Measurements from ENCODE around the gene AREL1.

Gene AREL1

GRCh38 chr14:74739293-74740030 lies 26.6 kb upstream of the AREL1 start:
- Histone ChIP-seq H3K4me1 (0 out of 2 replicates have a peak, but pooled peaks cover 4% of the 10 kb centered on the region), H3K9me3 (no peaks in the 10 kb centered on the region), H3K27me3 (no peaks in the 10 kb centered on the region), H3K36me3 (peaks cover 19% of the 10 kb centered on the region), H3K4me3 (ENCODE audit: low read depth, low read length) (no peak overlapping the region)
- DNase-seq, result no peak
- TF ChIP-seq, protein P1, sequence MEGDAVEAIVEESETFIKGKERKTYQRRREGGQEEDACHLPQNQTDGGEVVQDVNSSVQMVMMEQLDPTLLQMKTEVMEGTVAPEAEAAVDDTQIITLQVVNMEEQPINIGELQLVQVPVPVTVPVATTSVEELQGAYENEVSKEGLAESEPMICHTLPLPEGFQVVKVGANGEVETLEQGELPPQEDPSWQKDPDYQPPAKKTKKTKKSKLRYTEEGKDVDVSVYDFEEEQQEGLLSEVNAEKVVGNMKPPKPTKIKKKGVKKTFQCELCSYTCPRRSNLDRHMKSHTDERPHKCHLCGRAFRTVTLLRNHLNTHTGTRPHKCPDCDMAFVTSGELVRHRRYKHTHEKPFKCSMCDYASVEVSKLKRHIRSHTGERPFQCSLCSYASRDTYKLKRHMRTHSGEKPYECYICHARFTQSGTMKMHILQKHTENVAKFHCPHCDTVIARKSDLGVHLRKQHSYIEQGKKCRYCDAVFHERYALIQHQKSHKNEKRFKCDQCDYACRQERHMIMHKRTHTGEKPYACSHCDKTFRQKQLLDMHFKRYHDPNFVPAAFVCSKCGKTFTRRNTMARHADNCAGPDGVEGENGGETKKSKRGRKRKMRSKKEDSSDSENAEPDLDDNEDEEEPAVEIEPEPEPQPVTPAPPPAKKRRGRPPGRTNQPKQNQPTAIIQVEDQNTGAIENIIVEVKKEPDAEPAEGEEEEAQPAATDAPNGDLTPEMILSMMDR (IDR thresholded peaks at IDR 0.05; ENCODE audit: low read depth, low read length), result no peak

DNA sequence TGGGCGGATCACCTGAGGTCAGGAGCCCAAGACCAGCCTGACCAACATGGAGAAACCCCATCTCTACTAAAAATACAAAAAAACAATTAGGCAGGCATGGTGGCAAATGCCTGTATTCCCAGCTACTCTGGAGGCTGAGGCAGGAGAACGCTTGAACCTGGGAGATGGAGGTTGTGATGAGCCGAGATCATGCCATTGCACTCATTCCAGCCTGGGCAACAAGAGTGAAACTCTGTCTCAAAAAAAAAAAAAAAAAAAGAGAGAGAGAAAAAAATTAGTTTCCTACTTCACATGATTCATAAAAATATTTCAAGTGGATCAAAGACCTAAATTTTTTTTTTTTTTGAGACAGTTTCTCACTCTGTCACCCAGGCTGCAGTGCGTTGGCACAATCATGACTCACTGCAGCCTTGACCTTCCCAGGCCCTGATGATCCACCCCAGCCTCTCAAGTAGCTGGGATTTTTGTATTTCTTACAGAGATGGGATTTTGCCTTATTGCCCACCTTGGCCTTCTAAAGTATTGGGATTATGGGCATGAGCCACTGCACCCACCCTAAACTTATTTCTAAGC lies 25.0 kb upstream of the AREL1 start:
- TF ChIP-seq, protein P1 (IDR thresholded peaks at IDR 0.05; ENCODE audit: low read depth, low read length), result no peak
- peaks cover 28% of the 10 kb centered on the region for H3K36me3 ChIP-seq
- no peaks in the 10 kb centered on the region for H3K9me3 ChIP-seq
- H3K4me1 ChIP-seq, result 0 out of 2 replicates have a peak, but pooled peaks cover 4% of the 10 kb centered on the region
- no peak for DNase-seq
- H3K4me3 ChIP-seq (ENCODE audit: low read depth, low read length), result no peak overlapping the region
- no peaks in the 10 kb centered on the region for H3K27me3 ChIP-seq

GRCh38 chr14:74735125-74735524 lies 22.2 kb upstream of the AREL1 start:
- Histone ChIP-seq H3K27me3 (no peaks in the 10 kb centered on the region), H3K4me1 (0 out of 2 replicates have a peak, but pooled peaks cover 4% of the 10 kb centered on the region), H3K36me3 (peaks cover 36% of the 10 kb centered on the region), H3K9me3 (no peaks in the 10 kb centered on the region), H3K4me3 (ENCODE audit: low read depth, low read length) (no peak overlapping the region)
- no peak for DNase-seq
- TF ChIP-seq, protein P1 (IDR thresholded peaks at IDR 0.05; ENCODE audit: low read depth, low read length), result no peak

DNA sequence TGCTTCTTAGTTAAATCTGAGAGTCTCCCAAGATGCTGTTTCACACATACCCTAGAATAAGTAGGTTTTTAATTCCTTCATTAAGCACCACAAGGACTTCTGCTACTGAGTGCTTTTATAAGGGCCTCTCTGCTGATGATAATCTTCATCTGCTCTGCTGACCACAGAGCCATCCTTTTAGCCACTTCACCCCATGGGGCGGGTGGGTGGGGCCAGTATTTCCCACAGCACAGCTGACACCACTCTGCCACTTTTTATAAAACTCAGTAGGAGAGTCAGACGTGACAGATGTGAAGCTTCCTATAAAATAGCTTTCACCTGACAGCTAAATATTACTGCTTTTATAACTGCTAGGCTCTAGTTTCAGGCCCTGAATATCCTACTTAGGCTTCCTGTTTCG lies 20.3 kb upstream of the AREL1 start:
- H3K27me3 ChIP-seq, result no peaks in the 10 kb centered on the region

GRCh38 chr14:74732387-74732786 lies 19.5 kb upstream of the AREL1 start:
- no peaks in the 10 kb centered on the region for H3K9me3 ChIP-seq
- TF ChIP-seq, protein P1 (IDR thresholded peaks at IDR 0.05; ENCODE audit: low read depth, low read length), result no peak
- H3K4me1 ChIP-seq, result 0 out of 2 replicates have a peak, but pooled peaks cover 4% of the 10 kb centered on the region
- H3K4me3 ChIP-seq (ENCODE audit: low read depth, low read length), result no peak overlapping the region
- no peaks in the 10 kb centered on the region for H3K27me3 ChIP-seq
- H3K36me3 ChIP-seq, result peaks cover 34% of the 10 kb centered on the region
- no peak for DNase-seq

More for the DNA sequence above, 20.3 kb upstream of the AREL1 start:
- H3K36me3 ChIP-seq, result peaks cover 36% of the 10 kb centered on the region
- 0 out of 2 replicates have a peak, but pooled peaks cover 4% of the 10 kb centered on the region for H3K4me1 ChIP-seq
- no peaks in the 10 kb centered on the region for H3K9me3 ChIP-seq
- DNase-seq, result no peak
- H3K4me3 ChIP-seq (ENCODE audit: low read depth, low read length), result no peak overlapping the region
- TF ChIP-seq, protein P1 (IDR thresholded peaks at IDR 0.05; ENCODE audit: low read depth, low read length), result no peak

GRCh38 chr14:74723134-74723533 lies 10.3 kb upstream of the AREL1 start:
- no peak overlapping the region for H3K4me3 ChIP-seq (ENCODE audit: low read depth, low read length)
- H3K4me1 ChIP-seq, result no peaks in the 10 kb centered on the region
- H3K9me3 ChIP-seq, result no peaks in the 10 kb centered on the region
- no peak for DNase-seq
- H3K27me3 ChIP-seq, result no peaks in the 10 kb centered on the region
- peaks cover 21% of the 10 kb centered on the region for H3K36me3 ChIP-seq
- TF ChIP-seq, protein P1 (IDR thresholded peaks at IDR 0.05; ENCODE audit: low read depth, low read length), result no peak

Measured in BE2C (cell line).